ENCODE data around the gene ATE1. TPM values are rescaled to one million over a fixed set of nuclear protein-coding genes. Genes with fewer than 3 reads are reported as not detected.
A peak's percentile ranks its signal among the peaks of the same experiment; 100 is the strongest.

ATE1 gene
- total and polyA plus RNA-seq, 10 of the 15 experiments (the other 5 are each of a cell fraction or from before 2014, with no cell fraction given) = 4.3 to 22.7 (median 15.9) TPM

DNA sequence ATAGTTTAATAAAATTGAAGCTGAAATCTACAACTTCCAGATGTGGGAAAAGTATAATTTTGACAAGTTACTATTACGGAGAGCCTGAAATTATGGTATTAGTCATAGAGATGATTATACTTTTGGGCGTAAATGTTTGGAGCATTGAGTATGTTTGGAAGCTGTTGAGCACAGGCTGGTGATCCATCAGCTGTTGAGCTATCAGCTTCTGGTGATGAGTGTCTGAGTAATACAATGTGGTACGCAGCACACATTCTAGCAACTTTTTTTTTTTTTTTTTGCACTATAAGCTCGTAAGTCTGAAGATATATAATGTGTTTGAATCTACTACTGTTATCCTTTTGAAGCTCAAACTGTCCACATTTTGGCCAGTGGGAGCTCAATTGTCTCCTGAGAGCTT, 123.4 kb downstream of the ATE1 start:
- ChIA-PET RAD21 (ENCODE audit: unreplicated experiment) (no interaction called here), CTCF (interaction anchor here (1.2 to 4.9 kb wide), 3 partner anchors 19 to 96 kb away, joined by 3 to 37 read pairs (median 3); no protein-coding TSS in a partner anchor), POLR2A (no interaction called here), SMC1A (ENCODE audit: uncharacterized antibody, unreplicated experiment) (interaction anchor here (1.1 to 1.5 kb wide), 2 partner anchors 30 to 32 kb away, joined by 3 read pairs; no protein-coding TSS in a partner anchor)
- Histone ChIP-seq H3K9ac (ENCODE audit: control insufficient read depth, insufficient read depth, low read length) (no peak overlapping the region), H2AFZ (ENCODE audit: control insufficient read depth, low read depth, low read length) (no peak overlapping the region), H3K4me1 (ENCODE audit: control insufficient read depth, insufficient read depth, low read length) (no peaks in the 10 kb centered on the region), H3K4me3 (no peak overlapping the region), H3K27ac (ENCODE audit: control insufficient read depth, insufficient read depth) (no peak overlapping the region), H4K20me1 (ENCODE audit: control insufficient read depth, insufficient read depth) (no peaks in the 10 kb centered on the region), H3K79me2 (ENCODE audit: control insufficient read depth, insufficient read depth, low read length) (no peaks in the 10 kb centered on the region), H3K4me2 (ENCODE audit: control insufficient read depth, insufficient read depth) (no peak overlapping the region), H3K9me3 (replicated peaks; ENCODE audit: control insufficient read depth, insufficient read depth, low read length) (no peaks in the 10 kb centered on the region), H3K27me3 (replicated peaks in 1 of 2; ENCODE audit: control insufficient read depth in 2 of 2, insufficient read depth in 2 of 2, low read length in 1 of 2) (no peaks in the 10 kb centered on the region), H3K36me3 (ENCODE audit: control insufficient read depth in 2 of 2, insufficient read depth in 2 of 2, low read length in 1 of 2) (no peaks in the 10 kb centered on the region)
- ATAC-seq (no peak), DNase-seq (ENCODE audit: low read depth, low spot score) (no peak), FAIRE-seq (peak; percentile 23)
- 82% methylated on average over 4 of the region's 4 CpGs for WGBS (ENCODE audit: insufficient coverage, insufficient replicate concordance, low lambda C conversion rate, missing lambda C conversion rate)
- BruUV-seq (replicated peaks) = no TSS peak
- TF ChIP-seq TARDBP (IDR thresholded peaks at IDR 0.05; ENCODE audit: borderline replicate concordance) = no peak
- intact Hi-C loops (cut with micrococcal nuclease; ENCODE audit: unreplicated experiment) (no loop called here), in situ Hi-C loops (cut with MboI) (no loop called here)

- 96% methylated on average over 2 of the region's 2 CpGs for WGBS (ENCODE audit: insufficient coverage, insufficient replicate concordance, low lambda C conversion rate, missing lambda C conversion rate)
- no peak for DNase-seq (ENCODE audit: low read depth, low spot score)
- TF ChIP-seq CEBPB (IDR thresholded peaks at IDR 0.05; ENCODE audit: borderline replicate concordance in 1 of 2, low read depth in 2 of 2, low read length in 2 of 2) (no peak), ZNF24 (IDR thresholded peaks at IDR 0.05) (no peak)
- TF ChIP-seq, protein P1, sequence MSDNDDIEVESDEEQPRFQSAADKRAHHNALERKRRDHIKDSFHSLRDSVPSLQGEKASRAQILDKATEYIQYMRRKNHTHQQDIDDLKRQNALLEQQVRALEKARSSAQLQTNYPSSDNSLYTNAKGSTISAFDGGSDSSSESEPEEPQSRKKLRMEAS (IDR thresholded peaks at IDR 0.05; ENCODE audit: low read depth, low read length) = no peak
- no peak overlapping the region for H3K9ac ChIP-seq (ENCODE audit: control insufficient read depth, insufficient read depth, low read length)
- ChIA-PET SMC1A (ENCODE audit: uncharacterized antibody, unreplicated experiment) (interaction anchor here (1.0 to 1.1 kb wide), 2 partner anchors 11 to 31 kb away, joined by 3 to 4 read pairs; no protein-coding TSS in a partner anchor), CTCF (interaction anchor here (4.9 kb wide), 1 partner anchor 20 kb away, joined by 37 read pairs; no protein-coding TSS in a partner anchor), POLR2A (no interaction called here), RAD21 (ENCODE audit: unreplicated experiment) (no interaction called here)
- in situ Hi-C loops (cut with MboI) (no loop called here), intact Hi-C loops (cut with micrococcal nuclease; ENCODE audit: unreplicated experiment) (no loop called here)
- no peak overlapping the region for H3K4me2 ChIP-seq (ENCODE audit: control insufficient read depth, insufficient read depth)
- H4K20me1 ChIP-seq (ENCODE audit: control insufficient read depth, insufficient read depth) = no peaks in the 10 kb centered on the region
- H3K79me2 ChIP-seq (ENCODE audit: control insufficient read depth, insufficient read depth, low read length) = no peaks in the 10 kb centered on the region
- no peaks in the 10 kb centered on the region for H3K27me3 ChIP-seq (replicated peaks in 1 of 2; ENCODE audit: control insufficient read depth in 2 of 2, insufficient read depth in 2 of 2, low read length in 1 of 2)
- H3K4me1 ChIP-seq (ENCODE audit: control insufficient read depth, insufficient read depth, low read length) = no peaks in the 10 kb centered on the region
- no peak for FAIRE-seq
- H3K4me3 ChIP-seq = no peak overlapping the region
- no peak for ATAC-seq
- no peak overlapping the region for H2AFZ ChIP-seq (ENCODE audit: control insufficient read depth, low read depth, low read length)
- BruUV-seq (replicated peaks) = no TSS peak
- H3K27ac ChIP-seq (ENCODE audit: control insufficient read depth, insufficient read depth) = no peak overlapping the region
- H3K36me3 ChIP-seq (ENCODE audit: control insufficient read depth in 2 of 2, insufficient read depth in 2 of 2, low read length in 1 of 2) = no peaks in the 10 kb centered on the region
- no peaks in the 10 kb centered on the region for H3K9me3 ChIP-seq (replicated peaks; ENCODE audit: control insufficient read depth, insufficient read depth, low read length)
Measured at GRCh38 chr10:121803611-121804010, 124.2 kb downstream of the ATE1 start.

All from GM12878 (cell line).